ENCODE data around the gene RTEL1. TPM values are rescaled to one million over a fixed set of nuclear protein-coding genes. Genes with fewer than 3 reads are reported as not detected.
"Not testable (repeated sequence)": the region's sequence is repeated elsewhere in the genome, so short reads cannot be mapped to it uniquely, and the experiment has no call there.

RTEL1 gene
- polyA plus RNA-seq, 1 donor = 12.2 TPM

GRCh38 chr20:63667858-63668257, 9.7 kb downstream of the RTEL1 start:
- DNase-seq = no peak

- DNase-seq = no peak
Observed at GRCh38 chr20:63668351-63668750, 10.2 kb downstream of the RTEL1 start.

GRCh38 chr20:63671695-63672094, 13.6 kb downstream of the RTEL1 start:
- DNase-seq = not testable (repeated sequence)

- DNase-seq = no peak
Observed at GRCh38 chr20:63672666-63673065, 14.6 kb downstream of the RTEL1 start.

GRCh38 chr20:63673951-63674350, 15.8 kb downstream of the RTEL1 start:
- no peak for DNase-seq

- no peak for DNase-seq
Observed at GRCh38 chr20:63675681-63676368, 17.7 kb downstream of the RTEL1 start.

- DNase-seq = no peak
Observed at GRCh38 chr20:63678071-63678470, 20.0 kb downstream of the RTEL1 start.

GRCh38 chr20:63678667-63679465, 20.8 kb downstream of the RTEL1 start:
- no peak for DNase-seq

GRCh38 chr20:63679799-63680305, 21.7 kb downstream of the RTEL1 start:
- DNase-seq = no peak

- DNase-seq = no peak
Observed at GRCh38 chr20:63680427-63680826, 22.3 kb downstream of the RTEL1 start.

GRCh38 chr20:63680857-63681608, 22.9 kb downstream of the RTEL1 start:
- DNase-seq = no peak

- DNase-seq = no peak
Observed at GRCh38 chr20:63681609-63682142, 23.6 kb downstream of the RTEL1 start.

- DNase-seq = no peak
Observed at GRCh38 chr20:63682384-63683139, 24.4 kb downstream of the RTEL1 start.

GRCh38 chr20:63685269-63686026, 27.3 kb downstream of the RTEL1 start:
- DNase-seq = no peak

- no peak for DNase-seq
Observed at GRCh38 chr20:63686094-63686491, 28.0 kb downstream of the RTEL1 start.

GRCh38 chr20:63686492-63687321, 28.6 kb downstream of the RTEL1 start:
- DNase-seq = peak; percentile 69

GRCh38 chr20:63687419-63688178, 29.5 kb downstream of the RTEL1 start:
- no peak for DNase-seq

- DNase-seq = no peak
Observed at GRCh38 chr20:63688228-63689045, 30.3 kb downstream of the RTEL1 start.

All from hindlimb muscle (tissue), 1 donor.